Mammary epithelial cell (primary cell): ENCODE results near the gene ARID1B.

Experiments used
- EZH2 ChIP-seq: IDR thresholded peaks from 2 replicates; pipeline ENCODE4 v1.6.1; 2012; ENCODE audit warnings: low read length, inconsistent platforms, borderline replicate concordance
- TF ChIP-seq, protein P1 (sequence below), 2 donors: IDR thresholded peaks in 1 of 2; conservative IDR thresholded peaks in 1 of 2; 2 replicates each; pipeline ENCODE4 v1.5.1; 2011 to 2012; ENCODE audit warnings: inconsistent platforms in 2 of 2, low read length in 2 of 2, mild to moderate bottlenecking in 2 of 2, control low read depth in 1 of 2, low read depth in 1 of 2; ENCODE audit not compliant: insufficient read depth in 1 of 2; ENCODE audit errors: extremely low read depth in 1 of 2

GRCh38 chr6:157164972-157165371 is 387.8 kb downstream of the ARID1B start:
- TF ChIP-seq, protein P1, sequence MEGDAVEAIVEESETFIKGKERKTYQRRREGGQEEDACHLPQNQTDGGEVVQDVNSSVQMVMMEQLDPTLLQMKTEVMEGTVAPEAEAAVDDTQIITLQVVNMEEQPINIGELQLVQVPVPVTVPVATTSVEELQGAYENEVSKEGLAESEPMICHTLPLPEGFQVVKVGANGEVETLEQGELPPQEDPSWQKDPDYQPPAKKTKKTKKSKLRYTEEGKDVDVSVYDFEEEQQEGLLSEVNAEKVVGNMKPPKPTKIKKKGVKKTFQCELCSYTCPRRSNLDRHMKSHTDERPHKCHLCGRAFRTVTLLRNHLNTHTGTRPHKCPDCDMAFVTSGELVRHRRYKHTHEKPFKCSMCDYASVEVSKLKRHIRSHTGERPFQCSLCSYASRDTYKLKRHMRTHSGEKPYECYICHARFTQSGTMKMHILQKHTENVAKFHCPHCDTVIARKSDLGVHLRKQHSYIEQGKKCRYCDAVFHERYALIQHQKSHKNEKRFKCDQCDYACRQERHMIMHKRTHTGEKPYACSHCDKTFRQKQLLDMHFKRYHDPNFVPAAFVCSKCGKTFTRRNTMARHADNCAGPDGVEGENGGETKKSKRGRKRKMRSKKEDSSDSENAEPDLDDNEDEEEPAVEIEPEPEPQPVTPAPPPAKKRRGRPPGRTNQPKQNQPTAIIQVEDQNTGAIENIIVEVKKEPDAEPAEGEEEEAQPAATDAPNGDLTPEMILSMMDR (conservative IDR thresholded peaks at IDR 0.05 in 1 of 2, IDR thresholded peaks at IDR 0.05 in 1 of 2; ENCODE audit: extremely low read depth in 1 of 2, insufficient read depth in 1 of 2, low read depth in 1 of 2, low read length in 2 of 2), result no peak
- no peak for TF ChIP-seq EZH2
